Astrocyte (in vitro differentiated cells and primary cell): ENCODE measurements around the gene EFNA1.

Source experiments
- CTCF ChIP-seq: IDR thresholded peaks from 2 replicates; pipeline ENCODE4 v1.5.1; 2011; ENCODE audit warnings: low read depth, mild to moderate bottlenecking, inconsistent platforms, low read length, moderate library complexity; ENCODE audit not compliant: insufficient read depth
- EZH2 ChIP-seq: IDR thresholded peaks from 2 replicates; pipeline ENCODE4 v1.6.1; 2012; ENCODE audit warnings: mild to moderate bottlenecking, low read length, inconsistent platforms; ENCODE audit not compliant: insufficient read depth

GRCh38 chr1:155183775-155184221 lies 56.1 kb downstream of the EFNA1 start:
- TF ChIP-seq CTCF (no peak), EZH2 (no peak)
